Duodenal mucosa (tissue), 2 donors: ENCODE results near the gene SYNE3.

ENCODE experiments used
- H3K27ac ChIP-seq: one replicate; pipeline ENCODE4 v1.7.0; 2013; ENCODE audit warnings: low read depth, low read length
- H3K27me3 ChIP-seq, 2 donors: one replicate each; pipeline ENCODE4 v1.7.0; 2013; ENCODE audit warnings: low read length in 2 of 2, control low read depth in 1 of 2; ENCODE audit not compliant: insufficient read depth in 2 of 2, control insufficient read depth in 1 of 2
- H3K36me3 ChIP-seq, 2 donors: one replicate each; pipeline ENCODE4 v1.7.0; 2013; ENCODE audit warnings: low read length in 2 of 2, control low read depth in 1 of 2; ENCODE audit not compliant: insufficient read depth in 2 of 2, control insufficient read depth in 1 of 2
- H3K4me1 ChIP-seq, 2 donors: one replicate each; pipeline ENCODE4 v1.7.0; 2013; ENCODE audit warnings: low read length in 2 of 2, control low read depth in 1 of 2; ENCODE audit not compliant: insufficient read depth in 2 of 2, control insufficient read depth in 1 of 2
- H3K4me3 ChIP-seq, 2 donors: one replicate each; pipeline ENCODE4 v1.7.0; 2013; ENCODE audit warnings: low read length in 2 of 2, low read depth in 1 of 2
- H3K9ac ChIP-seq, 2 donors: one replicate each; pipeline ENCODE4 v1.7.0; 2013; ENCODE audit warnings: low read length in 2 of 2, low read depth in 1 of 2
- H3K9me3 ChIP-seq, 2 donors: one replicate each; pipeline ENCODE4 v1.7.0; 2013; ENCODE audit warnings: low read length in 2 of 2, control low read depth in 1 of 2; ENCODE audit not compliant: control insufficient read depth in 1 of 2

SYNE3 gene

GRCh38 chr14:95497561-95498011, 18.9 kb downstream of the SYNE3 start:
- no peak overlapping the region for H3K4me3 ChIP-seq
- H3K36me3 ChIP-seq = no peaks in the 10 kb centered on the region
- peaks cover 47 to 61% of the 10 kb centered on the region in 2 donors for H3K4me1 ChIP-seq
- no peak overlapping the region for H3K27ac ChIP-seq
- H3K9me3 ChIP-seq = no peaks in the 10 kb centered on the region
- no peak overlapping the region for H3K9ac ChIP-seq
- no peaks in the 10 kb centered on the region for H3K27me3 ChIP-seq

GRCh38 chr14:95496690-95497259, 19.7 kb downstream of the SYNE3 start:
- no peak overlapping the region for H3K27ac ChIP-seq
- no peak overlapping the region for H3K9ac ChIP-seq
- H3K4me1 ChIP-seq = peaks cover 47 to 60% of the 10 kb centered on the region in 2 donors
- H3K36me3 ChIP-seq = no peaks in the 10 kb centered on the region
- H3K4me3 ChIP-seq = no peak overlapping the region
- peaks cover 0 to 6% of the 10 kb centered on the region in 2 donors for H3K9me3 ChIP-seq
- H3K27me3 ChIP-seq = no peaks in the 10 kb centered on the region

GRCh38 chr14:95496111-95496681, 20.3 kb downstream of the SYNE3 start:
- H3K9ac ChIP-seq = no peak overlapping the region
- H3K4me1 ChIP-seq = peaks cover 51 to 58% of the 10 kb centered on the region in 2 donors
- H3K4me3 ChIP-seq = no peak overlapping the region

GRCh38 chr14:95495538-95496025, 20.9 kb downstream of the SYNE3 start:
- Histone ChIP-seq H3K9ac (no peak overlapping the region), H3K4me1 (peaks cover 52 to 58% of the 10 kb centered on the region in 2 donors), H3K27ac (no peak overlapping the region), H3K4me3 (no peak overlapping the region), H3K9me3 (peaks cover 0 to 6% of the 10 kb centered on the region in 2 donors), H3K36me3 (no peaks in the 10 kb centered on the region), H3K27me3 (no peaks in the 10 kb centered on the region)

More at GRCh38 chr14:95496111-95496681, 20.3 kb downstream of the SYNE3 start:
- Histone ChIP-seq H3K27ac (no peak overlapping the region), H3K9me3 (peaks cover 0 to 6% of the 10 kb centered on the region in 2 donors), H3K27me3 (no peaks in the 10 kb centered on the region), H3K36me3 (no peaks in the 10 kb centered on the region)

GRCh38 chr14:95495076-95495475, 21.4 kb downstream of the SYNE3 start:
- Histone ChIP-seq H3K27ac (no peak overlapping the region), H3K4me1 (peaks cover 51 to 58% of the 10 kb centered on the region in 2 donors), H3K4me3 (no peak overlapping the region)

GRCh38 chr14:95494456-95494855, 22.0 kb downstream of the SYNE3 start:
- Histone ChIP-seq H3K4me3 (no peak overlapping the region), H3K27ac (no peak overlapping the region), H3K9ac (no peak overlapping the region), H3K9me3 (peaks cover 0 to 6% of the 10 kb centered on the region in 2 donors), H3K4me1 (peaks cover 49 to 61% of the 10 kb centered on the region in 2 donors), H3K36me3 (no peaks in the 10 kb centered on the region), H3K27me3 (no peaks in the 10 kb centered on the region)

More at GRCh38 chr14:95495076-95495475, 21.4 kb downstream of the SYNE3 start:
- Histone ChIP-seq H3K9ac (no peak overlapping the region), H3K36me3 (no peaks in the 10 kb centered on the region), H3K27me3 (no peaks in the 10 kb centered on the region), H3K9me3 (peaks cover 0 to 6% of the 10 kb centered on the region in 2 donors)

GRCh38 chr14:95493976-95494375, 22.5 kb downstream of the SYNE3 start:
- Histone ChIP-seq H3K9ac (no peak overlapping the region), H3K27me3 (no peaks in the 10 kb centered on the region), H3K27ac (no peak overlapping the region), H3K4me1 (peaks cover 48 to 61% of the 10 kb centered on the region in 2 donors), H3K9me3 (peaks cover 0 to 6% of the 10 kb centered on the region in 2 donors), H3K36me3 (no peaks in the 10 kb centered on the region), H3K4me3 (no peak overlapping the region)

- Histone ChIP-seq H3K36me3 (no peaks in the 10 kb centered on the region), H3K9me3 (peaks cover 0 to 6% of the 10 kb centered on the region in 2 donors), H3K4me3 (no peak overlapping the region), H3K27ac (no peak overlapping the region), H3K9ac (no peak overlapping the region), H3K27me3 (no peaks in the 10 kb centered on the region), H3K4me1 (peaks cover 45 to 60% of the 10 kb centered on the region in 2 donors)
Observed at GRCh38 chr14:95493503-95493902, 22.9 kb downstream of the SYNE3 start.

- no peak overlapping the region for H3K4me3 ChIP-seq
- H3K27me3 ChIP-seq = no peaks in the 10 kb centered on the region
- no peaks in the 10 kb centered on the region for H3K36me3 ChIP-seq
- H3K27ac ChIP-seq = no peak overlapping the region
- H3K9me3 ChIP-seq = peaks cover 0 to 6% of the 10 kb centered on the region in 2 donors
- H3K4me1 ChIP-seq = peaks cover 50 to 61% of the 10 kb centered on the region in 2 donors
- H3K9ac ChIP-seq = no peak overlapping the region
Observed at GRCh38 chr14:95491936-95492608, 24.4 kb downstream of the SYNE3 start.
